SK-N-SH treated with all-trans-retinoic acid at 6 μM for 48 hours (cell line): ENCODE data around the gene METTL17.

Source experiments
- CSDC2 ChIP-seq: fragments of 250-450 bp; sonication (Bioruptor Pico); IDR thresholded peaks from 2 replicates; pipeline ENCODE4 v1.5.0; 2020; ENCODE audit warnings: mild to moderate bottlenecking, moderate library complexity
- CSRNP3 ChIP-seq: fragments of 250-450 bp; sonication (Bioruptor Pico); IDR thresholded peaks from 2 replicates; pipeline ENCODE4 v1.5.1; 2021; ENCODE audit warnings: mild to moderate bottlenecking, moderate library complexity
- RARB ChIP-seq: fragments of 250-450 bp; sonication (Bioruptor Pico); IDR thresholded peaks from 2 replicates; pipeline ENCODE4 v1.8.0; 2021; ENCODE audit warnings: mild to moderate bottlenecking, moderate library complexity
- SNAI2 ChIP-seq: fragments of 250-450 bp; sonication (Bioruptor Pico); IDR thresholded peaks from 2 replicates; pipeline ENCODE4 v1.5.0; 2020; ENCODE audit warnings: mild to moderate bottlenecking, moderate library complexity
- ZC3H10 ChIP-seq: fragments of 250-450 bp; sonication (Bioruptor Pico); IDR thresholded peaks from 2 replicates; pipeline ENCODE4 v1.5.1; 2021; ENCODE audit warnings: mild to moderate bottlenecking, moderate library complexity
- TF ChIP-seq, protein P1 (sequence below): fragments of 250-450 bp; sonication (Bioruptor Pico); IDR thresholded peaks from 2 replicates; pipeline ENCODE4 v1.8.0; 2020; ENCODE audit warnings: mild to moderate bottlenecking, moderate library complexity, borderline replicate concordance

DNA sequence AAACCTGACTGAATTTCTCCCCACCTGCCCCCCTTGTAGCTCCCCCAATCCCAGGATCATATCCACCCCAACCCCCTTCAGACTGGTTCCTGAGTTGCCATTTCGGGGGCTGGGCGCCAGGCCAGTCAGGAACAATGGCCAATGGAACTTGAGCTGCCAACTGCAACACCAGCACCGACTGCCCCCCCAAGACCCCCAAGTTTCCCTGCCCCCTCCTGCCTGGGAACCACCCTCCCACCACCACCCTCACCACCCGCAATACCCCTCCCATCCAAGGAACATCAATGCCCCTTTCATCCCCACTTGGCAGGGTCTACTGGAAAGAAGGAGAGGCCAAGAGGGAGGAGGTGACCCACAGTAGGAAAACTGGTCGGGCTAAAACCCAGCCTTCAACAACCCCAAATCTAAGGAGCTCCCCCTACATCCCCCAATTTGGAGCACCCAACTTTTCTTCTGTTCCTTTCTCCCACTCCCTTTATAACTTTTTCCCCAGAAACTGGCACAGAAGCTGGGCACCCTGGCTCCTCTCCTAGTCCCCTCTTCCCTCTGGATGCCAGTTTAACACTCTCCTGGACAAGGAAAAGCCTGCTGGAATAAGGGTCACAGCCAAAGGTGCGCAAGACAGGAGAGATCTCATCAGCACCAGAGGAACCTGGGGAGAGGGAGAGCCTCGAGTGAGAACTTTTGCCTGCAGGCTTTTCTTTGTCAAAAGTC, 36.7 kb downstream of the METTL17 start:
- no peak for TF ChIP-seq CSDC2 (CRISPR knock-in tag)
- TF ChIP-seq ZC3H10 (CRISPR knock-in tag), result no peak
- no peak for TF ChIP-seq SNAI2 (CRISPR knock-in tag)
- TF ChIP-seq, protein P1, sequence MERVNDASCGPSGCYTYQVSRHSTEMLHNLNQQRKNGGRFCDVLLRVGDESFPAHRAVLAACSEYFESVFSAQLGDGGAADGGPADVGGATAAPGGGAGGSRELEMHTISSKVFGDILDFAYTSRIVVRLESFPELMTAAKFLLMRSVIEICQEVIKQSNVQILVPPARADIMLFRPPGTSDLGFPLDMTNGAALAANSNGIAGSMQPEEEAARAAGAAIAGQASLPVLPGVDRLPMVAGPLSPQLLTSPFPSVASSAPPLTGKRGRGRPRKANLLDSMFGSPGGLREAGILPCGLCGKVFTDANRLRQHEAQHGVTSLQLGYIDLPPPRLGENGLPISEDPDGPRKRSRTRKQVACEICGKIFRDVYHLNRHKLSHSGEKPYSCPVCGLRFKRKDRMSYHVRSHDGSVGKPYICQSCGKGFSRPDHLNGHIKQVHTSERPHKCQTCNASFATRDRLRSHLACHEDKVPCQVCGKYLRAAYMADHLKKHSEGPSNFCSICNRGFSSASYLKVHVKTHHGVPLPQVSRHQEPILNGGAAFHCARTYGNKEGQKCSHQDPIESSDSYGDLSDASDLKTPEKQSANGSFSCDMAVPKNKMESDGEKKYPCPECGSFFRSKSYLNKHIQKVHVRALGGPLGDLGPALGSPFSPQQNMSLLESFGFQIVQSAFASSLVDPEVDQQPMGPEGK, result no peak
- TF ChIP-seq CSRNP3, result no peak
- no peak for TF ChIP-seq RARB
